NCI-H1436 treated with DMSO at 0.1 percent for 48 hours (cell line): Measurements from ENCODE around the gene AP1G2.

Experiments used
- DNase-seq: peaks from one replicate; lab custom pipeline; 2025; lab: John Stamatoyannopoulos, UW

Gene AP1G2

GRCh38 chr14:23570806-23571483 lies 3.4 kb upstream of the AP1G2 start:
- DNase-seq: no peak

GRCh38 chr14:23569443-23570151 lies 2.0 kb upstream of the AP1G2 start:
- DNase-seq: peak; percentile 39

GRCh38 chr14:23568600-23569331 lies 1.2 kb upstream of the AP1G2 start:
- DNase-seq: no peak

GRCh38 chr14:23568021-23568599 lies 519 bp upstream of the AP1G2 start:
- DNase-seq: no peak

GRCh38 chr14:23566778-23567185 lies 809 bp downstream of the AP1G2 start:
- no peak for DNase-seq

- no peak for DNase-seq
These were observed 1.3 kb downstream of the AP1G2 start for GRCh38 chr14:23566112-23566777.

GRCh38 chr14:23565626-23566025 lies 2.0 kb downstream of the AP1G2 start:
- no peak for DNase-seq

GRCh38 chr14:23564876-23565275 lies 2.7 kb downstream of the AP1G2 start:
- DNase-seq: no peak

GRCh38 chr14:23564181-23564812 lies 3.3 kb downstream of the AP1G2 start:
- no peak for DNase-seq

GRCh38 chr14:23563473-23564180 lies 4.0 kb downstream of the AP1G2 start:
- DNase-seq: no peak

- DNase-seq: no peak
These were observed 4.6 kb downstream of the AP1G2 start for GRCh38 chr14:23562822-23563472.

GRCh38 chr14:23561873-23562821 lies 5.4 kb downstream of the AP1G2 start:
- no peak for DNase-seq

- DNase-seq: no peak
These were observed 6.3 kb downstream of the AP1G2 start for GRCh38 chr14:23561259-23561658.

- DNase-seq: no peak
These were observed 7.6 kb downstream of the AP1G2 start for GRCh38 chr14:23559926-23560520.

GRCh38 chr14:23559010-23559925 lies 8.3 kb downstream of the AP1G2 start:
- DNase-seq: no peak

GRCh38 chr14:23558346-23559009 lies 9.1 kb downstream of the AP1G2 start:
- DNase-seq: no peak

- no peak for DNase-seq
These were observed 9.6 kb downstream of the AP1G2 start for GRCh38 chr14:23557946-23558345.
